Measurements from ENCODE around the gene SMAD9. TPM values are rescaled to one million over a fixed set of nuclear protein-coding genes. Genes with fewer than 3 reads are reported as not detected.

Gene SMAD9
- polyA plus RNA-seq (2013, experiment 1 of 2): 4.9 TPM
- 5.0 TPM for polyA plus RNA-seq (2013, experiment 2 of 2)

DNA sequence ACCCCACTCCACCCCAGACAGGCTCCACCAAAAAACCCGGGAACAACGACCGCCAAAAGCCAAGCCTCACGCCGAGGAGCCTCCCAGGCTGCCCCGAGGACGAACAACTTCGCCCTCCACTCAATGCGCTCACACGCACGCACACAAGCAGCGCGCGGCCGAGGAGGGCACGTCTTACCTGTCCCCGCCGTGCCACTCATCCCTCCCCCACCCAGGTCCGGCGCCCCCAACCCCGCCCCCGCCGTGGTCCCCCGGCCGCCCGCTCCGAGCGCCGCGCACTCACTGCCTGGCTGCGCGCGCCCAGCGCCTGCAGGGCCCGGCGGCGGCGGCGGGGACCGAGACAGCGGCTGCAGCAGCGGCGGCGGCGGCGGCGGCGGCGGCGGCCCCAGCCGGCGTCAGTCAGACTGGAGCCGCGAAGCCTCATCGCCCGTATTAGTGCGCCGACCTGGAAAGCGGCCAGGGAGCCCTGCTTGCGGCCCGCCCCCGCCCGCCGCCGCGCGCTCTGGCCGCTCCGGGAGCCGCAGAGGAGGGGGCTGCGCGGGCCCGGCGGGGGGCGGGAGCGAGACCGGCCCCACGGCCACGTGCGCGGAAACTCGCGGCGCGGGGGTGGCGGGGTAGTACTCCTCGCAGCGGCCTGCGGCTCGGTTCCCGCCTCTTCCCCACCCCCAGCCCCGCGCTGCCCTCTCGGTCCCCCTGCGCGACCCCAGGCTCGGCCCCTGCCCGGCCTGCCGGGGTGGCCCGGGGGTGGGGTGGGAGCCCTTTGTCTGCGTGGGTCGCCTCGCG is at the start of gene SMAD9:
TSS of gene SMAD9 (minus strand) at position 406 of the 783 bp plus-strand sequence. CDS start 40,549 bp downstream, outside the sequence.
- peaks cover 0 to 4% of the 10 kb centered on the region in 2 experiments for H3K27me3 ChIP-seq (ENCODE audit: control insufficient read depth in 1 of 2, insufficient read depth in 1 of 2, low read length in 2 of 2)
- H2AFZ ChIP-seq (ENCODE audit: low read depth, low read length): peak within 1 kb of the TSS; percentile 58
- H3K4ac ChIP-seq (ENCODE audit: low read depth in 1 of 2, low read length in 2 of 2): peak within 1 kb of the TSS; percentile 10 to 16
- H3K4me1 ChIP-seq (ENCODE audit: control insufficient read depth, insufficient read depth, low read depth, low read length): peaks cover 7% of the 10 kb centered on the region
- peak; percentile 72 for DNase-seq
- peak within 1 kb of the TSS; percentile 75 to 76 for H3K18ac ChIP-seq (ENCODE audit: low read depth in 1 of 2, low read length in 2 of 2)
- H3K4me2 ChIP-seq (ENCODE audit: low read length, poor library complexity, severe bottlenecking): peak within 1 kb of the TSS; percentile 98
- peak within 1 kb of the TSS; percentile 67 to 84 for H3K4me3 ChIP-seq (ENCODE audit: insufficient read depth in 1 of 2, low read depth in 1 of 2, low read length in 2 of 2)
- H2BK120ac ChIP-seq (ENCODE audit: low read depth, low read length): peak within 1 kb of the TSS; percentile 93
- H3K9me3 ChIP-seq (ENCODE audit: control insufficient read depth, low read length): no peaks in the 10 kb centered on the region
- peak within 1 kb of the TSS; percentile 66 for H3K9ac ChIP-seq (ENCODE audit: low read length)
- H3K27ac ChIP-seq (ENCODE audit: low read length, poor library complexity, severe bottlenecking): no peak within 1 kb of the TSS
- no peak within 1 kb of the TSS for H2BK5ac ChIP-seq (ENCODE audit: low read depth, low read length, poor library complexity, severe bottlenecking)
- no peaks in the 10 kb centered on the region for H3K36me3 ChIP-seq (ENCODE audit: control insufficient read depth in 1 of 2, insufficient read depth in 2 of 2, low read depth in 1 of 2, low read length in 2 of 2)
- peak within 1 kb of the TSS in 1 of 2 experiments; percentile 97 for H2BK12ac ChIP-seq (ENCODE audit: low read length in 2 of 2)
- H3K23ac ChIP-seq (ENCODE audit: low read length in 2 of 2): peak within 1 kb of the TSS in 1 of 2 experiments; percentile 56
- no peaks in the 10 kb centered on the region for H3K79me1 ChIP-seq (replicated peaks; ENCODE audit: low read length, poor library complexity, severe bottlenecking)
- H2AK5ac ChIP-seq (ENCODE audit: low read length, severe bottlenecking): no peak within 1 kb of the TSS
- peak within 1 kb of the TSS in 1 of 2 experiments; percentile 79 for H3K14ac ChIP-seq (ENCODE audit: low read length in 2 of 2)
- peak within 1 kb of the TSS; percentile 87 for H4K91ac ChIP-seq (ENCODE audit: low read length)
- peak within 1 kb of the TSS; percentile 27 for H4K8ac ChIP-seq (ENCODE audit: low read length)
- 3% methylated on average over 37 of the region's 104 CpGs for WGBS
- H2BK15ac ChIP-seq (ENCODE audit: low read depth, poor library complexity, severe bottlenecking): peak within 1 kb of the TSS; percentile 80

DNA sequence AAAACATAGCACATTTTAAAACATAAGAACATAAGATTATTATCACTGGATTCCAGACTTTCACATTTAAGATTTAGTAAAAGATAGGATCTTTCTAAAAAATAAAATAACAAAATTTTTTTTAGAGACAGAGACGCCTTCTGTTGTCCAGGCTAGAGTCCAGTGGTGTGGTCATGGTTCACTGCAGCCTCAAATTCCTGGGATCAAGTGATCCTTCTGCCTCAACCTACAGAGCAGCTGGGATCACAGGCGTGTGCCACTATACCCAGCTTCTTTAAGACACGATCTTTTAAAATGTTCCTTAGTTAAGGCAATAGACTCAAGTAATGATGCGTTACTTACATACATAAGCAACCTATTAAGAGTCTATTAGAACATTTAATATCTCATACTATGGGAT is 46.4 kb upstream of the SMAD9 start:
- Histone ChIP-seq H2BK5ac (ENCODE audit: low read depth, low read length, poor library complexity, severe bottlenecking) (no peak overlapping the region), H3K18ac (ENCODE audit: low read depth in 1 of 2, low read length in 2 of 2) (no peak overlapping the region), H3K4me3 (ENCODE audit: insufficient read depth in 1 of 2, low read depth in 1 of 2, low read length in 2 of 2) (no peak overlapping the region), H4K8ac (ENCODE audit: low read length) (no peak overlapping the region), H3K4me2 (ENCODE audit: low read length, poor library complexity, severe bottlenecking) (no peak overlapping the region), H2BK12ac (ENCODE audit: low read length in 2 of 2) (no peak overlapping the region), H4K91ac (ENCODE audit: low read length) (no peak overlapping the region), H3K36me3 (ENCODE audit: control insufficient read depth in 1 of 2, insufficient read depth in 2 of 2, low read depth in 1 of 2, low read length in 2 of 2) (peaks cover 19 to 77% of the 10 kb centered on the region in 2 experiments), H3K27ac (ENCODE audit: low read length, poor library complexity, severe bottlenecking) (no peak overlapping the region), H2AK5ac (ENCODE audit: low read length, severe bottlenecking) (no peak overlapping the region), H2AFZ (ENCODE audit: low read depth, low read length) (no peak overlapping the region), H3K27me3 (ENCODE audit: control insufficient read depth in 1 of 2, insufficient read depth in 1 of 2, low read length in 2 of 2) (no peaks in the 10 kb centered on the region), H2BK120ac (ENCODE audit: low read depth, low read length) (no peak overlapping the region), H3K79me1 (replicated peaks; ENCODE audit: low read length, poor library complexity, severe bottlenecking) (peaks cover 14% of the 10 kb centered on the region), H2BK15ac (ENCODE audit: low read depth, poor library complexity, severe bottlenecking) (no peak overlapping the region), H3K4me1 (ENCODE audit: control insufficient read depth, insufficient read depth, low read depth, low read length) (peaks cover 2% of the 10 kb centered on the region), H3K9ac (ENCODE audit: low read length) (peak overlapping the region; percentile 76), H3K23ac (ENCODE audit: low read length in 2 of 2) (no peak overlapping the region), H3K4ac (ENCODE audit: low read depth in 1 of 2, low read length in 2 of 2) (no peak overlapping the region), H3K14ac (ENCODE audit: low read length in 2 of 2) (no peak overlapping the region), H3K9me3 (ENCODE audit: control insufficient read depth, low read length) (no peaks in the 10 kb centered on the region)
- 89% methylated on average over 1 of the region's 4 CpGs for WGBS
- no peak for DNase-seq

DNA sequence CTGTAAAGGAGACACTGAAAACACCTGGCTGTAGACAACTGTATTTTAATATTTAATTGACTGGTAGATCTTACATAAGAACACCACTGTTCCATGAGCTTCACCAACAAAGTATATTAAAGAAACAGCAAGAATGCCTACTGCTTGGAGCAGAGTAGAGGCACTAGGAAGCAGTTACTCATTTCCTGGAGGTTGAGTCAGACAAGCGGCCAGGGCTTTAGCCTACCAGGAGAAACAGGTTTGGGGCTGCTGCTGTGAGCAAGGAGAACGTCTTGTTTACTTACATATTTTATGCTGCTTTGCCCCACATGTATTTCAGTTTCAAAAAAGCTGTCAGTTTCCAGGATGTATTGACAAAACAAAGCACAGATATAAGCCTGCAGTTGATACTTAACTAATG is 45.7 kb upstream of the SMAD9 start:
- Histone ChIP-seq H3K9ac (ENCODE audit: low read length) (peak overlapping the region; percentile 76), H3K27ac (ENCODE audit: low read length, poor library complexity, severe bottlenecking) (peak overlapping the region; percentile 5), H2AFZ (ENCODE audit: low read depth, low read length) (no peak overlapping the region), H3K4ac (ENCODE audit: low read depth in 1 of 2, low read length in 2 of 2) (no peak overlapping the region), H3K9me3 (ENCODE audit: control insufficient read depth, low read length) (no peaks in the 10 kb centered on the region), H3K4me2 (ENCODE audit: low read length, poor library complexity, severe bottlenecking) (no peak overlapping the region), H2BK15ac (ENCODE audit: low read depth, poor library complexity, severe bottlenecking) (no peak overlapping the region), H3K23ac (ENCODE audit: low read length in 2 of 2) (no peak overlapping the region), H2BK5ac (ENCODE audit: low read depth, low read length, poor library complexity, severe bottlenecking) (no peak overlapping the region), H3K36me3 (ENCODE audit: control insufficient read depth in 1 of 2, insufficient read depth in 2 of 2, low read depth in 1 of 2, low read length in 2 of 2) (peaks cover 20 to 77% of the 10 kb centered on the region in 2 experiments), H3K79me1 (replicated peaks; ENCODE audit: low read length, poor library complexity, severe bottlenecking) (peaks cover 16% of the 10 kb centered on the region), H4K8ac (ENCODE audit: low read length) (no peak overlapping the region), H3K14ac (ENCODE audit: low read length in 2 of 2) (no peak overlapping the region), H3K4me1 (ENCODE audit: control insufficient read depth, insufficient read depth, low read depth, low read length) (peaks cover 2% of the 10 kb centered on the region), H3K18ac (ENCODE audit: low read depth in 1 of 2, low read length in 2 of 2) (no peak overlapping the region), H2AK5ac (ENCODE audit: low read length, severe bottlenecking) (no peak overlapping the region), H3K27me3 (ENCODE audit: control insufficient read depth in 1 of 2, insufficient read depth in 1 of 2, low read length in 2 of 2) (no peaks in the 10 kb centered on the region), H2BK120ac (ENCODE audit: low read depth, low read length) (no peak overlapping the region), H4K91ac (ENCODE audit: low read length) (no peak overlapping the region), H2BK12ac (ENCODE audit: low read length in 2 of 2) (no peak overlapping the region), H3K4me3 (ENCODE audit: insufficient read depth in 1 of 2, low read depth in 1 of 2, low read length in 2 of 2) (no peak overlapping the region)
- 0% methylated on average over 1 of the region's 2 CpGs for WGBS
- DNase-seq: peak; percentile 70

DNA sequence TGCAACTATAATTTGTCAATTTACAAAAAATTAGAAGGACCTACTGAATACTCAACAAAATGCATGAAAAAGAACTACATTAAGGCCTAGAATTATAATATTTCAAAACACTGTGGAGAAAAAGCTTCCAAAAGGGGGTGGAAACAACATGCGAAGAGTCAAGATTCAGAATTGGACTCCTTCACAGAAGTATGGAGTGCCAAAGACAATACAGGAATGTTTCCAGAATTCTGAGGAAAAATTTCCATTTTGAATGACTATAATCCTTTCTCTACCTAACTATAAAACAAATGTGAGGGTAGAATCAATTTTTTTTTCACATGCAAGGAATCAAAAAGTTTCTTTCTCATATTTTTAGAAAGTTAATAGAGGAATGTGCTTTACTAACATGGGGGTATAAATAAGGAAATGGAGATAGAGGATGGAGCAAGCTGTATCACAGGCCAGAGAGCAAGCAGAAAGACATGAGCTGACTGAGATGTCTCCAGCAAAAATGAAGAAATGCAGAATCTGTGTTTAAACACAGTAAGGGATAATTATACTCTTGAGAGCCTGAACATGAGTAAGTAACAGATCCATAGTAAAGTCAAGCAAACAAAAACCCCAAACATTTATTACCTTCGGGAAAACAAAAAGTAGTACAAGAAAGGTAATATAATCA is 39.5 kb upstream of the SMAD9 start:
- Histone ChIP-seq H2AFZ (ENCODE audit: low read depth, low read length) (no peak overlapping the region), H2BK120ac (ENCODE audit: low read depth, low read length) (no peak overlapping the region), H3K4me1 (ENCODE audit: control insufficient read depth, insufficient read depth, low read depth, low read length) (no peaks in the 10 kb centered on the region), H4K91ac (ENCODE audit: low read length) (no peak overlapping the region), H3K27me3 (ENCODE audit: control insufficient read depth in 1 of 2, insufficient read depth in 1 of 2, low read length in 2 of 2) (no peaks in the 10 kb centered on the region), H4K8ac (ENCODE audit: low read length) (no peak overlapping the region), H2BK15ac (ENCODE audit: low read depth, poor library complexity, severe bottlenecking) (no peak overlapping the region), H3K27ac (ENCODE audit: low read length, poor library complexity, severe bottlenecking) (no peak overlapping the region), H3K4ac (ENCODE audit: low read depth in 1 of 2, low read length in 2 of 2) (no peak overlapping the region), H2AK5ac (ENCODE audit: low read length, severe bottlenecking) (no peak overlapping the region), H3K14ac (ENCODE audit: low read length in 2 of 2) (no peak overlapping the region), H3K9me3 (ENCODE audit: control insufficient read depth, low read length) (no peaks in the 10 kb centered on the region), H3K36me3 (ENCODE audit: control insufficient read depth in 1 of 2, insufficient read depth in 2 of 2, low read depth in 1 of 2, low read length in 2 of 2) (peaks cover 22 to 64% of the 10 kb centered on the region in 2 experiments), H3K23ac (ENCODE audit: low read length in 2 of 2) (no peak overlapping the region), H3K9ac (ENCODE audit: low read length) (no peak overlapping the region), H2BK12ac (ENCODE audit: low read length in 2 of 2) (no peak overlapping the region), H2BK5ac (ENCODE audit: low read depth, low read length, poor library complexity, severe bottlenecking) (no peak overlapping the region), H3K18ac (ENCODE audit: low read depth in 1 of 2, low read length in 2 of 2) (no peak overlapping the region), H3K79me1 (replicated peaks; ENCODE audit: low read length, poor library complexity, severe bottlenecking) (peaks cover 19% of the 10 kb centered on the region), H3K4me3 (ENCODE audit: insufficient read depth in 1 of 2, low read depth in 1 of 2, low read length in 2 of 2) (no peak overlapping the region), H3K4me2 (ENCODE audit: low read length, poor library complexity, severe bottlenecking) (no peak overlapping the region)
- no peak for DNase-seq
- no CpG with 5 or more reads among the region's 2 CpGs for WGBS
